Activated naive CD8-positive, alpha-beta T cell treated with anti-CD3 and anti-CD28 coated beads, Interleukin-2, amount 50 U/mL, for 16 hours (primary cell): ENCODE measurements around the gene SGTA.
A peak's percentile ranks its signal among the peaks of the same experiment; 100 is the strongest.

Source experiments
- DNase-seq: peaks from one replicate; pipeline ENCODE4 v3.0.0-alpha.2; 2020; ENCODE audit warnings: low read depth, low spot score

Gene SGTA

DNA sequence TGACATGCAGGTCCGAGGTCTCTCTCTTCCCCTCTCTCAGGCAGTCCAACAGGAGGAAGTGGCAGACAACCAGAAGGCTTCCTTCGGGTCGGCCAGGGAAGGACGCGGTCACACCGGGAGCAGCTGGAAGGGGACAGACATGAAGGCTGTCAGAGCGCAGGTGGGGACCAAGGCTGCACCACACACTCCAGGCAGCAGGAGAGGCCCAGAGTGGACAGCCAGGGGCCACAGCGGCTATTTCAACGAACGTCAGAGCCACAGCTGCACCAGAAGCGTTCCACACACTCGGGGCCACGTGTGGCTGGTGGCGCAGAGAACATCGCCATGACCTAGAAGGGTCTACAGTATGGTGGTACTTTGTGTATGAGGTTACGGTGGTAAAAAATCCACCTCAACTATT lies 27.3 kb downstream of the SGTA start:
- no peak for DNase-seq

DNA sequence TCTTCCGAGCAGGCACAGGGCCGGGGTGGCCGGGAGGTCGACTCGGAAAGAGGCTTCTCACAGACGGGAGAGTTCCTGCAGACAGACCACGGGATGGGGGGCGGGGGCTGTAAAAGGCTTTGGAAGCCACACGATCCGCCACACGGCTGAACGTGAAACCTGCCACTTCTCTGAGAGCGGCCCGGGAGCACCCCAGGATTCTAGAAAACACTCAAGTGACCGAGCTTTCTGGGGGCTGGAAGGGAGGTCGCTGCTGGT lies 27.7 kb downstream of the SGTA start:
- no peak for DNase-seq

- DNase-seq, result no peak
Measured at GRCh38 chr19:2754659-2755447, 28.2 kb downstream of the SGTA start.

DNA sequence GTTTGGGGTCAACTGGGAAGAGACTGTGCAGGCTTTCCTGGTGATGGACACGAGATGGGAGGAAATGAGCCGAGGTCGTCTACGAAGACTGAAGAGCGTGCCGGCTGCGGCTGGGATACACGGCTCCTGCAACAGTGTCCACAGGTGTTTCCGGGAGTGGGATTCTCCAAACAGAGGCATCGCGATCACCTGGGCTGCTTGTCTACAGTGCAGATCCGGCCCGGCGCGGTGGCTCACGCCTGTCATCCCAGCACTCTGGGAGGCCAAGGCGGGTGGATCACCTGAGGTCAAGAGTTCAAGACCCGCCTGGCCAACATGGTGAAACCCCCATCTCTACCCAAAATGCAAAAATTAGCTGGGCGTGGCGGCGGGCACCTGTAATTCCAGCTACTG lies 31.6 kb downstream of the SGTA start:
- no peak for DNase-seq

DNA sequence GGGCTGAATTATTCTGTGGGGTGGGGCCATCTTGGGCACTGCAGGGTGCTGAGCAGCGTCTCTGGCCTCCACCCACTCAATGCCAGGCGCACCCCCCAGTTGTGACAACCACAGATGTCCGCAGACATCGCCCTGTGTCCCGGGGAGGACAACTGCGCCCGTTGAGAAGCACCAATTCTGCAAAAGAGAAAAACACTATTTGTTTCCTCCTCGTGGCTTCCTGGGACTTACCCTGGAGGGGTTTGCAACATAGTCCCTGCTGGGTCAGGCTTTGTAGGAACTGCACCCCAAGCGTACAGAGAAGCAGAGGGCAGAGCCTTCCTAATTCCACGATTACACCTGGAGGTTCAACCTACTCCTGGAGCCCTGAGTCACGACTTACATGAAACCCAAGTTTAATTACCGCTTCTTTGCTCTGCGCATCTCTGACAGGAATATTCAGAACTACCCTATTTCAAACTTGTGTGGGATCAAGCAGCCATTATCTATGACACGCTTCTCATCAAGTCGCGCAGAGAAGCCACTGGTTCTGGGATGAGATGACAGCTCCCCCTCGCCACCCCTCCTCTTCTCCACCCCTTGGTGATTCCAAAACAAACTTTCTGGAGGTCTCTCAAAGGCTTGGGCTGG lies 32.1 kb downstream of the SGTA start:
- DNase-seq, result no peak

- DNase-seq, result no peak
Measured at GRCh38 chr19:2747349-2747748, 35.7 kb downstream of the SGTA start.

DNA sequence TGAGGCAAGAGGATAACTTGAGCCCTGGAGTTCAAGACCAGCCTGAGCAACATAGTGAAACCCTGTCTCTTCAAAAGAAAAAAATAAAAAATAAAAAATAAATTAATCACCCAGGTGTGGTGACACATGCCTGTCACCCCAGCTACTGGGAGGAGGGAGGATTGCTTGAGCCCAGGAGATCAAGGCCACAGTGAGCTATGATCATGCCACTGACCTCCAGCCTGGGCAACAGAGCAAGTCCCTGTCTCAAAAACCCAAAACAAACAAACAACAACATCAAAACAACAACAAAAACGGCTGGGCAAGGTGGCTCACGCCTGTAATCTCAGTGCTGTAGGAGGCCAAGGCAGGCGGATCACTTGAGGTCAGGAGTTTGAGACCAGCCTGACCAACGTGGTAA lies 39.0 kb downstream of the SGTA start:
- DNase-seq, result no peak

DNA sequence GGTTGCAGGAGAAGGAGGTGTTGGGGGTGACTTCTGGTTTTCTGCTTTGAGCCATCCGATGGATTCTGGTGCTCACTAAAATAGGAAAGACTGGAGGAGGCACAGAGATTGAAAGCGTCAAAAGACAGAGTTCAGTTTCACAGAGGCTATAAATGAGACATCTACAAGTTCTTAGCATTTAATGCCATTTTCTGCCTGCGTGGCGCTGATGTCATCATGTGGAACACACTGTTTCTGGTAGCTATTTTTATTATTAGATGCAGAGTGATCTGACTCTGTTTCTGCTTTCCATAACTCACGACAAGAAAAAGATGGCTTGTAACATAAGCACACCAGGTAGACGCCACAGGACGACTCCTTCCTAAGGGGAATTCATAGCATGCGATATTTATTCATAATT lies 40.0 kb downstream of the SGTA start:
- no peak for DNase-seq

DNA sequence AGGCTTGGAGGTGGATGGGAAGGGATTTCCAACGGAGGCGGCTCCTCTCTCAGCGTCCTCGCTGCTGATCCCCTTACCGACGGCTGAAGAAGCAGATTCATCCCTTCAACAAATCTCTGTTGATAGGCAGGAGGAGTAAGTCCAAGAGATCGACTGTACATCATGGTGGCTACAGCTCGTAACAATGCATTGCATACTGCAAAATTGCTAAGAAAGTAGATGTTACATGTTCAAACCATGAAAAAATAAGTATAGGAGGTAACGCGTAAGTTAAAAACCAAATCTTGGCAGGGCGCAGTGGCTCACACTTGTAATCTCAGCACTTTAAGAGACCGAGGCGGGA lies 42.8 kb downstream of the SGTA start:
- no peak for DNase-seq

GRCh38 chr19:2739602-2740313 lies 43.3 kb downstream of the SGTA start, which contains the start of gene SLC39A3:
Gene SLC39A3, minus strand, starts transcription at chr19:2740017. Its CDS starts 2,760 bp downstream, at chr19:2737257.
- peak; percentile 99 for DNase-seq

DNA sequence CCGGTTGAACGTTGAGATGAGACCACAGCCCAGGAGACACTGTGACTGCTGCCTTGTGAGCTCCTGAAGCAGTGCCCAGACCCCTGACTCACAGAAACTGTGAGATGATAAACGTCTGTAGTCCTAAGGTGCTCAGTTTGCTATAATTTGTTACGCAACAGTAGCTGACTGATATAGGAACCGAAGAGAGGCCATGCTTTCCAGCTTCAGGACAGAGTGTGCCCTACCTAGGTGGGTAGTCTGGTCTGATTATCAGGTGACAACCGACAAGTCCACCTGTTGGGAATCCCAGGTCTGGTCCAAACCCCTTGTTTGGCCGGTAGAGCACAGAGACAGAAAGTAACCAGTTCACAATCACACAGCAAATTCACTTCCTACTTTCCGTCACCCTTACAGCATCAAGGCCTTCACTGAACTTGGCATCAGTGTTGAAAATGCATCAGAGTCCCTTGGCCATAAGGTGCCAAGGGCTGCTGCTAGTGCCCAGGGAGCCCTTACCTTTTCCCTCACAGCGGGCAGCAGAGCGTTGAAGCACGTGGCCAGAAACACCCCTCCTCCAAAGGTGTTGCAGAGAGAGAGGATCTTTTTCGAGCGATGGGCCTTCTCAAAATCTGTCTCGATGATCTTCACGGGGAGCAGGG lies 46.4 kb downstream of the SGTA start:
- DNase-seq, result no peak

- DNase-seq, result no peak
Measured at GRCh38 chr19:2735374-2735773, 47.7 kb downstream of the SGTA start.

DNA sequence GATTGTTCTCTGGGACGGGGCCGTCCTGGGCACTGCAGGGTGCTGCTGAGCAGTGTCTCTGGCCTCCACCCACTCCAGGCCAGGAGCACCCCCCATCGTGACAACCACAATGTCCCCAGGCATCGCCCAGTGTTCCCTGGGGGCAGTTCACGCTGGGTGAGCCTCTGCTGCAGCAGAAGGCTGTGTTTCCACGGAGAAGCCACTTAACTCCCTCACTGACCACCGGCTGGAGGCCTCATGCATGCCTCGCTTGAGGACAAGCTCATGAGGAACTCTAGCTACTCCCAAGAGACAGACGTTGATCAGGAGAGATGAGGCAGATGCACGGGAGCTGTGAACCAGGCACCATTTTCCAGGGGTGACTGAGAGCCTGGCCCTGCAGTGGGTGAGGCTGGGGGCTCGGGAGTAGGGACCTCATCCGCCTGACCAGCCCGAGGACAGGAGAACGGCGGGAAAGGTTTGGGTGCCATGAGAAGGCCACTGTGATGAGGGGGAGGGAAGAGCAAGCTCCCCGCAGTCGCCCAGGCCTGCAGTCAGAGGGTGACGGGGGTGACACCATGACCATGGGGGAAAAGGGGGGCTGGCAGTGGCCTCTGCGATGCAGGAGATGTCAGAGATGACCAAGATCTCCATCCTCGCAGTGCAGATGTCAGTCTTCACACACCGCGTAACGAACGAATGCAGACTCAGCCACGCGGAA lies 48.3 kb downstream of the SGTA start:
- no peak for DNase-seq

DNA sequence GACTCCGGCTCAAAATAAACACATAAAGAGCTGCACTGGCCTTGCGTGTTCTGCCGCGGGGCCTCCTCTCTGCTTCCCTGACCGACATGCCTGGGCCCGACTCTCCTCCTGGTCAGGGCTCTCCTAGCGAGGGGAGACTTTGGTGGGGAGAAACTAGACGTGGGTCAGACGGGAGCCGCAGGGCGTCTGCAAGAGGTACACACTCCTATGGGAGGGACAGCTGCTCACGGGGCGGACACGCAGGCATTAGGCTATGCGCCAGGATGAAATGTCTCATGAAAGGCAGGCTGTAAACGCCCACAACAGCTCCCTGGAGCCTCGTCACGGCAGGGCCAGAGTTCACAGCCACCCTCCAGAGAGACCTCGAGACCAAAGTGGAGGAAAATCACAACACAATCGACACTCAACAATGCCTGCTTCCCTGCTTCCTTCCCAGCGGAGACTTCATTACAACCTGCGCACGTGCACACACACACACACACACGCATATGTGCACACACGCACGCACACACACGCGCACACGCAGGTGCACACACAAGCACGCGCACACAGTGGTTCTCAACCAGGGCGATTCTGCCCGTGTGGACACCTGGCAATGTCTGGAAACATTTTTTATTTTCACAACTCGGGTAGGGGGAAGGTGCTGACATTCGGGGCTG lies 49.0 kb downstream of the SGTA start:
- no peak for DNase-seq

DNA sequence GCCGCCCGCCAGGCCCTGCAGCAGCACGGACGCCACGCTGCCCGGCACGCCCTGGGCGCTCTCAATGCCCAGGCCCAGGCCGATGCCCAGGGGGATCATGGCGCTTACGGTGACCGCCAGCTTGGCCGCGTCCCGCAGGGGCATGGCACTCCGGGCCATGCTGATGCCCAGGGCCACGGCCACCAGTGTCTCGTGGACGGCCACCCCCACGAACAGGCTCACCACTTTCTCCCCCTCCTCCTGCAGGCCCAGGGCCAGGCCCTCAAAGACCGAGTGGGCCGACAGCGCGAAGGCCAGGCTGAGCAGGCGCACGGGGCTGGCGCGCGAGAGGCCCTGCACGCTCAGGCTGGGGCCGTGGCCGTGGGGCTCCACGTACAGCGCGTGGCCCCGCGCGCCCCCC lies 50.2 kb downstream of the SGTA start:
- no peak for DNase-seq

GRCh38 chr19:2732157-2732725 lies 50.8 kb downstream of the SGTA start:
- DNase-seq, result no peak

- no peak for DNase-seq
Measured at GRCh38 chr19:2731181-2731995, 51.7 kb downstream of the SGTA start.

GRCh38 chr19:2729943-2730818 lies 52.9 kb downstream of the SGTA start:
- no peak for DNase-seq

DNA sequence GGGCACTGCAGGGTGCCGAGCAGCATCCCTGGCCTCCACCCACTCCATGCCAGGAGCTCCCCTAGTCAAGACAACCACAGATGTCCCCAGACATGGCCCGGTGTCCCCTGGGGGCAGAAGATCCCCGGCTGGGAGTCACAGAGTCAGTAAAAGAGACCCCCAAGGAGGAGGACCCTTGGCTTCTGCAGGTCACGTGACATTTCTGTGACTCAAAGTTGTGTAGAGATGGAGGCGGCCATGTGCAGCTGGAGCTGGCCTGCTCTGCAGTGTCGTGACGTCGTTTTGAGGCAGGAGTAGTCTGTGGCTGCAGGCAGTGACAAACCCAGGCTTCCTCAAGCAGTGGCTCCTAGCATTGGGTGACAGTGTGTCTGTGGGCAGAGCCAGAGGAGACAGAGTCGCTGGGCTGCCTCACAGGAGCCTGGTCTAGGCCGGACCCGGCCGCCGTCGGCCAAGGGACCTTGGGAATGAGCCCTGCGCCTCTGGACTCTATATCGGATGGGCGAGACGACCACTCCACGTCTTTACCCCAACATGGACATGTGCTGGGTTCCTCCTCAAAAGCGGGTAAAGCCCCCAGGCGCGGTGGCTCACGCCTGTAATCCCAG lies 54.2 kb downstream of the SGTA start:
- DNase-seq, result no peak
